GM19193 (cell line): ENCODE measurements around the gene CHST11.

ENCODE experiments used
- POLR2A ChIP-seq: IDR thresholded peaks from 4 replicates; pipeline ENCODE4 v1.6.1; 2011; ENCODE audit not compliant: insufficient read depth, insufficient read length; ENCODE audit errors: extremely low read depth

CHST11 gene

DNA sequence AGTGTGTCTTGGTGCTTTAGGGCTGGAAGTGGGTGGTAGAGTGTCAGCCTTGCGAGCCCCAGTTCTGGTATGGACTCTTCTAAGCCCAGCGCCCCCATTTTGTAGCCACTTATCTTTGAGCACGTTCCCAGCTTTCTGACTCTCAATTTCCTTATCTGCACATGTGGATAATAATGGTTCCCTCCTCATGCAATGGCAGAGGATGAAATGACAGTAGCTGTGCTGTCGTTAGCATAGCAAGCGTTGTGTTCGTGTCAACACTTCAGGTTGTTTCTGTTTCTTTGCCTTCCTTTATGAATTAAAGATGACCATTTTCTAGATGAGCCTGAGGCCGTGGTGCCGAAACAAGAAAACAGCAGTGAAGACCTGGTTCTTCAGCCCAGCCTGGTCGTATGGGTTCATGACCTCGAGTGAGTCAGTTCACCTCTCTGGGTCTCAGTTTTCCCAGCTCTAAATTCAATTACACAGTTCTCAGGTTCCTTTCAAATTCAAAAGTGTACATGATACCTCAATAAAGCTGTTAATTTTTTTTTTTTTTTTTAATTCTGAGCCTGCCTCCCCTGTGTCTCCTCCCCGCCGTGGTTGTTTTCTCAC lies 268.3 kb downstream of the CHST11 start:
- TF ChIP-seq POLR2A, result no peak

DNA sequence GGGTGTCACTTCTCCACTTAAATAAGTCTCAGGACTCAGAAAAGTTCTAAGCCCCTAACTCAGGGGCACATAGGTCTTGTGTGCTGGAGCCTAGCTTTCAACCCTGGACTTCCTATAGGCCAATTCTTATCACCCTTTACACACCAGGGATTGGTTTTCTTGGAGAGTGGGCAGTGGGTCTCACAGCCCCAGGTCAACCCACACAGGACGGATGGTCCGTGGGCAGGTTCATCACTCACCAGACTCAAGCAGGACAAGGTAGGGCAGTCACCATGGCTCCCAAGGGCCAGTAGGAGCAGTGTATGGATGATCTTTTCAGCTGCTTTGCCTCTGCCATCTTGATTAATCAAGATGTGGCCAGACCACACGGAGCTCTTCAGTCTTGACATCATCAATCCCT lies 268.9 kb downstream of the CHST11 start:
- TF ChIP-seq POLR2A, result no peak

- no peak for TF ChIP-seq POLR2A
Observed at GRCh38 chr12:104727726-104728465, 271.1 kb downstream of the CHST11 start.

GRCh38 chr12:104729091-104729490 lies 272.3 kb downstream of the CHST11 start:
- TF ChIP-seq POLR2A, result no peak

- TF ChIP-seq POLR2A, result no peak
Observed at GRCh38 chr12:104729610-104730446, 273.1 kb downstream of the CHST11 start.

DNA sequence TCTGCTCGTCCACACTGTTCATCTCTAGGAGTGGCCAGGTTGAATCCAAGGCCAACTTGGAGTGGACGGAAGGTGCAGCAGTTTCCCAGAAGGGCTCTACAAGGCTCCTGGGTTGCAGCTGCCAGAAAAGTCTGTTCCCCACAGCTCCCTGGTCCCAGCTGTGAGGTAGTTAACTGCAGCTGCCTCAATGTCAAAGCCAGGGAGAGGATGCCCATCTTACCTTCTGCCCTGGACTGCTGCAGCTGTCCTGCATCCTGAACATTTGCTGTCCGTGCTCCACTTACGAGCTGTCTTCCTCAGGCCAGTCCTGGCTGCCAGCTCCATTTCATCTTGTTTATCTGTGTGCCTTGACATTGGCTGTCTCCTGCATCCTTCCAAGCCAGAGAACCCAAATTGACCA lies 274.0 kb downstream of the CHST11 start:
- no peak for TF ChIP-seq POLR2A

GRCh38 chr12:104733717-104734175 lies 277.0 kb downstream of the CHST11 start:
- TF ChIP-seq POLR2A, result no peak

GRCh38 chr12:104734541-104735095 lies 277.9 kb downstream of the CHST11 start:
- no peak for TF ChIP-seq POLR2A

- no peak for TF ChIP-seq POLR2A
Observed at GRCh38 chr12:104735801-104736200, 279.1 kb downstream of the CHST11 start.

DNA sequence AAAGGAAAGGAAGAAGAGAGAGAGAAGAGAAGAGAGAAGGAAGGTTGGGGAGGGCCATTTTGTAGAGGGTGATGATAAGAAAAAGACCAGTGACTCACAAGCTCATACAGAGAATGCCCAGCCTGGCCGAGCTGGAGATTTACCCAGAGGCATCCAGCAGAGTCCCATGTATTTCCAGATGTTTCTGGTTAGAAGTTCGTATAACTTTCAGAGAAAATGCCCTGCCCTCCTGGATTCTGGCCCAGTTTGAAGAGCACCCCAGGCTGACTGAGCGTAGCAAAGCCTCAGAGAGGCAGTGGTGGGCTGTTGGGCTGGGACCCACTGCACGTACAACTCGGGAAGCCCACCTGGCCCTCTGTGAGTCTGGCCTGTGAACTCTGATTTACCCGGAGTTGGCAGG lies 279.6 kb downstream of the CHST11 start:
- TF ChIP-seq POLR2A, result no peak

- TF ChIP-seq POLR2A, result no peak
Observed at GRCh38 chr12:104737113-104737512, 280.4 kb downstream of the CHST11 start.

- no peak for TF ChIP-seq POLR2A
Observed at GRCh38 chr12:104737791-104738301, 281.1 kb downstream of the CHST11 start.

- TF ChIP-seq POLR2A, result no peak
Observed at GRCh38 chr12:104738331-104738730, 281.6 kb downstream of the CHST11 start.

GRCh38 chr12:104738776-104739642 lies 282.3 kb downstream of the CHST11 start:
- no peak for TF ChIP-seq POLR2A
